ENCODE data around the gene HAS3.

DNA sequence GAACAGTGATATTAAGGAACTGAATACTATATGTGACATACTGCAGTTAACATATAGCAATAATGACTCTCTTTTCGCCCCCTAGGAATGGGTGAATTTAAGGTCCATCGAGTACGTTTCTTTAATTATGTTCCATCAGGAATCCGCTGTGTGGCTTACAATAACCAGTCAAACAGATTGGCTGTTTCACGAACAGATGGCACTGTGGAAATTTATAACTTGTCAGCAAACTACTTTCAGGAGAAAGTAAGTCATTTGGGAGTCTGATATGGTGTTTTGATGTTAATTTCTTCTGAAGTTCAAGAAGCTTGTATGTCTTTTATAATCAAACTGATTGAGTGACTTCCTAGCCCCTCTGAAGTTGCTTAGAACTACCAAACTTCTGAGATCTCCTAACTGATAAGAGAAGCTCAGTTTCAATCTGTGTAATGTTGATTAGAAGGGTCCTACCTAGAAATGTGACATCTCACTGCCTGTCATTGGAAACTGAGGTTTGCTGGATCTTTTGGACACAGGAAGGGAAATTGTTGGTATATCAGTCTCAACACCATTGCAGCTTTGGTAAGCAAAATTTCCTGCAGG is 28.0 kb downstream of the HAS3 start:
- TF ChIP-seq, protein P1, sequence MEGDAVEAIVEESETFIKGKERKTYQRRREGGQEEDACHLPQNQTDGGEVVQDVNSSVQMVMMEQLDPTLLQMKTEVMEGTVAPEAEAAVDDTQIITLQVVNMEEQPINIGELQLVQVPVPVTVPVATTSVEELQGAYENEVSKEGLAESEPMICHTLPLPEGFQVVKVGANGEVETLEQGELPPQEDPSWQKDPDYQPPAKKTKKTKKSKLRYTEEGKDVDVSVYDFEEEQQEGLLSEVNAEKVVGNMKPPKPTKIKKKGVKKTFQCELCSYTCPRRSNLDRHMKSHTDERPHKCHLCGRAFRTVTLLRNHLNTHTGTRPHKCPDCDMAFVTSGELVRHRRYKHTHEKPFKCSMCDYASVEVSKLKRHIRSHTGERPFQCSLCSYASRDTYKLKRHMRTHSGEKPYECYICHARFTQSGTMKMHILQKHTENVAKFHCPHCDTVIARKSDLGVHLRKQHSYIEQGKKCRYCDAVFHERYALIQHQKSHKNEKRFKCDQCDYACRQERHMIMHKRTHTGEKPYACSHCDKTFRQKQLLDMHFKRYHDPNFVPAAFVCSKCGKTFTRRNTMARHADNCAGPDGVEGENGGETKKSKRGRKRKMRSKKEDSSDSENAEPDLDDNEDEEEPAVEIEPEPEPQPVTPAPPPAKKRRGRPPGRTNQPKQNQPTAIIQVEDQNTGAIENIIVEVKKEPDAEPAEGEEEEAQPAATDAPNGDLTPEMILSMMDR (IDR thresholded peaks at IDR 0.05; ENCODE audit: low read depth, low read length, missing input control): no peak
- no peak for TF ChIP-seq YY1 (IDR thresholded peaks at IDR 0.05)
- TF ChIP-seq, protein P2, sequence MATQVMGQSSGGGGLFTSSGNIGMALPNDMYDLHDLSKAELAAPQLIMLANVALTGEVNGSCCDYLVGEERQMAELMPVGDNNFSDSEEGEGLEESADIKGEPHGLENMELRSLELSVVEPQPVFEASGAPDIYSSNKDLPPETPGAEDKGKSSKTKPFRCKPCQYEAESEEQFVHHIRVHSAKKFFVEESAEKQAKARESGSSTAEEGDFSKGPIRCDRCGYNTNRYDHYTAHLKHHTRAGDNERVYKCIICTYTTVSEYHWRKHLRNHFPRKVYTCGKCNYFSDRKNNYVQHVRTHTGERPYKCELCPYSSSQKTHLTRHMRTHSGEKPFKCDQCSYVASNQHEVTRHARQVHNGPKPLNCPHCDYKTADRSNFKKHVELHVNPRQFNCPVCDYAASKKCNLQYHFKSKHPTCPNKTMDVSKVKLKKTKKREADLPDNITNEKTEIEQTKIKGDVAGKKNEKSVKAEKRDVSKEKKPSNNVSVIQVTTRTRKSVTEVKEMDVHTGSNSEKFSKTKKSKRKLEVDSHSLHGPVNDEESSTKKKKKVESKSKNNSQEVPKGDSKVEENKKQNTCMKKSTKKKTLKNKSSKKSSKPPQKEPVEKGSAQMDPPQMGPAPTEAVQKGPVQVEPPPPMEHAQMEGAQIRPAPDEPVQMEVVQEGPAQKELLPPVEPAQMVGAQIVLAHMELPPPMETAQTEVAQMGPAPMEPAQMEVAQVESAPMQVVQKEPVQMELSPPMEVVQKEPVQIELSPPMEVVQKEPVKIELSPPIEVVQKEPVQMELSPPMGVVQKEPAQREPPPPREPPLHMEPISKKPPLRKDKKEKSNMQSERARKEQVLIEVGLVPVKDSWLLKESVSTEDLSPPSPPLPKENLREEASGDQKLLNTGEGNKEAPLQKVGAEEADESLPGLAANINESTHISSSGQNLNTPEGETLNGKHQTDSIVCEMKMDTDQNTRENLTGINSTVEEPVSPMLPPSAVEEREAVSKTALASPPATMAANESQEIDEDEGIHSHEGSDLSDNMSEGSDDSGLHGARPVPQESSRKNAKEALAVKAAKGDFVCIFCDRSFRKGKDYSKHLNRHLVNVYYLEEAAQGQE (IDR thresholded peaks at IDR 0.05): no peak
